HepG2 (cell line): ENCODE data around the gene ACSF3. TPM values are rescaled to one million over a fixed set of nuclear protein-coding genes. Genes with fewer than 3 reads are reported as not detected.
A peak's percentile ranks its signal among the peaks of the same experiment; 100 is the strongest.

Source experiments
- CBFB ChIP-seq: sonication (generic); formaldehyde crosslinking; IDR thresholded peaks from 2 replicates; pipeline ENCODE4 v1.4.0; 2020; ENCODE audit warnings: missing genetic modification reagents
- EP300 ChIP-seq, 3 experiments: sonication (generic) in 1 of 3; formaldehyde crosslinking in 1 of 3; IDR thresholded peaks; 2 replicates each; pipeline versions ENCODE4 v1.5.1 to v1.6.1; 2011 to 2020; ENCODE audit warnings: low read depth in 2 of 3, low read length in 2 of 3, borderline replicate concordance in 1 of 3, improper control_type of control experiment in 1 of 3, mild to moderate bottlenecking in 1 of 3, missing genetic modification reagents in 1 of 3, moderate library complexity in 1 of 3
- POLR2AphosphoS2 ChIP-seq: IDR thresholded peaks from 2 replicates; pipeline ENCODE4 v1.6.1; 2011; ENCODE audit warnings: low read depth, low read length, improper control_type of control experiment
- SMAD1 ChIP-seq: sonication (generic); formaldehyde crosslinking; IDR thresholded peaks from 2 replicates; pipeline ENCODE4 v1.4.0; 2020; ENCODE audit warnings: missing genetic modification reagents, low read depth, mild to moderate bottlenecking, borderline replicate concordance
- SP4 ChIP-seq: sonication (generic); formaldehyde crosslinking; IDR thresholded peaks from 2 replicates; pipeline ENCODE4 v1.8.1; 2023; ENCODE audit warnings: mild to moderate bottlenecking, missing genetic modification reagents
- TFDP2 ChIP-seq: sonication (generic); formaldehyde crosslinking; IDR thresholded peaks from 2 replicates; pipeline ENCODE4 v1.4.0; 2020; ENCODE audit warnings: missing genetic modification reagents
- WIZ ChIP-seq: sonication (generic); formaldehyde crosslinking; IDR thresholded peaks from 2 replicates; pipeline ENCODE4 v1.5.1; 2020; ENCODE audit warnings: mild to moderate bottlenecking, missing genetic modification reagents
- ZFY ChIP-seq: sonication (generic); formaldehyde crosslinking; IDR thresholded peaks from 2 replicates; pipeline ENCODE4 v1.4.0; 2020; ENCODE audit warnings: missing genetic modification reagents
- ZNF225 ChIP-seq: sonication (generic); formaldehyde crosslinking; IDR thresholded peaks from 2 replicates; pipeline ENCODE4 v1.4.0; 2020; ENCODE audit warnings: mild to moderate bottlenecking, missing genetic modification reagents
- ZNF451 ChIP-seq: sonication (generic); formaldehyde crosslinking; IDR thresholded peaks from 2 replicates; pipeline ENCODE4 v1.5.0; 2020; ENCODE audit warnings: mild to moderate bottlenecking, missing genetic modification reagents
- ZNF883 ChIP-seq: sonication (generic); formaldehyde crosslinking; IDR thresholded peaks from 2 replicates; pipeline ENCODE4 v1.5.1; 2020; ENCODE audit warnings: mild to moderate bottlenecking, missing genetic modification reagents; ENCODE audit errors: not compliant biosample characterization
- polyA plus RNA-seq, 8 experiments: library from polyadenylated mRNA; depleted of rRNA in 3 of 8; stranded (reverse) in 7 of 8; unstranded in 1 of 8; fragments of >200 nt; fragmentation: Illumina TruSeq in 4 of 8; extraction: Trizol in 4 of 8; gene quantifications; 2 replicates each; pipeline versions ENCODE4 v1.2.1 to v1.2.3, GENCODE V29; 2011 to 2016; ENCODE audit warnings: low read depth in 4 of 8, missing spikeins in 1 of 8, mixed read lengths in 1 of 8; ENCODE audit not compliant: insufficient read depth in 1 of 8
- total RNA-seq, 5 experiments: library from RNA; depleted of rRNA; stranded (reverse); fragments of >200 nt; fragmentation: Illumina TruSeq; extraction: Trizol; gene quantifications; 2 replicates each; pipeline ENCODE4 v1.2.3, GENCODE V29; 2016; ENCODE audit warnings: low read depth in 1 of 5
- TF ChIP-seq, protein P1 (sequence below): sonication (generic); formaldehyde crosslinking; IDR thresholded peaks from 2 replicates; pipeline ENCODE4 v1.4.0; 2020; ENCODE audit warnings: missing genetic modification reagents, mild to moderate bottlenecking, borderline replicate concordance
- TF ChIP-seq, protein P2 (sequence below): sonication (generic); formaldehyde crosslinking; IDR thresholded peaks from 2 replicates; pipeline ENCODE4 v1.5.1; 2020; ENCODE audit warnings: missing genetic modification reagents, mild to moderate bottlenecking, borderline replicate concordance
- TF ChIP-seq, protein P3 (sequence below): sonication (generic); formaldehyde crosslinking; IDR thresholded peaks from 2 replicates; pipeline ENCODE4 v1.5.1; 2020; ENCODE audit warnings: mild to moderate bottlenecking, moderate library complexity, missing genetic modification reagents
- TF ChIP-seq, protein P4 (sequence below): sonication (generic); formaldehyde crosslinking; IDR thresholded peaks from 2 replicates; pipeline ENCODE4 v1.8.0; 2022; ENCODE audit warnings: mild to moderate bottlenecking, missing genetic modification reagents; ENCODE audit not compliant: insufficient replicate concordance
- TF ChIP-seq, protein P5 (sequence below): sonication (generic); formaldehyde crosslinking; IDR thresholded peaks from 2 replicates; pipeline ENCODE4 v1.9.0; 2022; ENCODE audit warnings: missing genetic modification reagents, mild to moderate bottlenecking, borderline replicate concordance

ACSF3 gene
- total and polyA plus RNA-seq, 2 of the 13 experiments (the other 11 are each of a cell fraction or from before 2014, with no cell fraction given), result 14.9 to 30.6 TPM

DNA sequence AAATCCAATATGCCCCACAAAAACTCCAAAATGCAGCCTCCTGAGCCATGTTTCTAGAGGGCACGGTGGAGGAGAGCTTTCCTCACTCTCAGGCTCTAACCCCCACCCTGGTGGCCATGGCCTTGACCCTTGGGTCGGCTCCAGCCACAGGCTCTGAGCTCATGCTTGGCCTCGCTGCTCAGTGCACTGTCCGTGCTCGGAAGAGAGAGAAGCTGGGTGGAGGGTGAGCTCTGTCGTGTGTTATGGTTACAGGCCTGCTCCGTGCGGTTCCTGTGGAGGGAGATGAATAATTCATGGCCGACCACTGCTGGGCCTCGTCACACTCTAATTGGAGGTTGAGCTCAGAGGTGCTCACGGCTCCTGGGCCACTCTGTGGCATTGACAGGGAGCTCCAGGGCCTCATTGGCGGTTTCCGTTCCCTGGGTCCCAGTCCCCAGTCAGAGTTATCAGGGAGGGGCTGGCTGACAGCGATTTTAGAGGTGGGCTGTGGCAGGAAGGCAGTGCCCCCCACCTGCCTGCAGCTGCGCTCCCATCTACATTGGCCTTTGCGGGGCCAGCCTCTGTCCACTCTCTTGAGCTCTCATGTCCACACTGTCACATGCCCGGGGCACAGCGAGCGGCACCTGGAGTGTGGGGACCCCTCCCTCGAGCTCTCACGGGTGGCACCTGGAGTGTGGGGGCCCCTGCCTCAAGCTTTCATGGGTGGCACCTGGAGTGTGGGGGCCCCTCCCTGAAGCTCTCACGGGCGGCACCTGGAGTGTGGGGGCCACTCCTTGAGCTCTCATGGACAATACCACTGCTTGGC lies 24.9 kb downstream of the ACSF3 start (continued):
- TF ChIP-seq EP300 (IDR thresholded peaks at IDR 0.05; ENCODE audit: low read depth in 2 of 2, low read length in 2 of 2) (0 out of 4 replicates have a peak, but pooled peaks of 1 of the 2 experiments have one; percentile 13), EP300 (CRISPR knock-in tag; IDR thresholded peaks at IDR 0.05; ENCODE audit: borderline replicate concordance) (no peak), SP4 (CRISPR knock-in tag) (peak; percentile 55; the same call in 1 of the 2 replicates), POLR2AphosphoS2 (no peak), ZNF883 (CRISPR knock-in tag) (no peak), ZNF225 (no peak), ZFY (CRISPR knock-in tag) (peak; percentile 34; the same call in 1 of the 2 replicates), TFDP2 (peak; percentile 57; the same call in 1 of the 2 replicates), CBFB (peak; percentile 77), WIZ (CRISPR knock-in tag) (no peak), SMAD1 (CRISPR knock-in tag) (no peak), ZNF451 (CRISPR knock-in tag) (0 out of 2 replicates have a peak, but pooled peaks have one; percentile 62)
- TF ChIP-seq, protein P1, sequence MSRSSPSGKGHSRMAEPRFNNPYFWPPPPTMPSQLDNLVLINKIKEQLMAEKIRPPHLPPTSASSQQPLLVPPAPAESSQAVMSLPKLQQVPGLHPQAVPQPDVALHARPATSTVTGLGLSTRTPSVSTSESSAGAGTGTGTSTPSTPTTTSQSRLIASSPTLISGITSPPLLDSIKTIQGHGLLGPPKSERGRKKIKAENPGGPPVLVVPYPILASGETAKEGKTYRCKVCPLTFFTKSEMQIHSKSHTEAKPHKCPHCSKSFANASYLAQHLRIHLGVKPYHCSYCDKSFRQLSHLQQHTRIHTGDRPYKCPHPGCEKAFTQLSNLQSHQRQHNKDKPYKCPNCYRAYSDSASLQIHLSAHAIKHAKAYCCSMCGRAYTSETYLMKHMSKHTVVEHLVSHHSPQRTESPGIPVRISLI (CRISPR knock-in tag), result no peak
- TF ChIP-seq, protein P2, sequence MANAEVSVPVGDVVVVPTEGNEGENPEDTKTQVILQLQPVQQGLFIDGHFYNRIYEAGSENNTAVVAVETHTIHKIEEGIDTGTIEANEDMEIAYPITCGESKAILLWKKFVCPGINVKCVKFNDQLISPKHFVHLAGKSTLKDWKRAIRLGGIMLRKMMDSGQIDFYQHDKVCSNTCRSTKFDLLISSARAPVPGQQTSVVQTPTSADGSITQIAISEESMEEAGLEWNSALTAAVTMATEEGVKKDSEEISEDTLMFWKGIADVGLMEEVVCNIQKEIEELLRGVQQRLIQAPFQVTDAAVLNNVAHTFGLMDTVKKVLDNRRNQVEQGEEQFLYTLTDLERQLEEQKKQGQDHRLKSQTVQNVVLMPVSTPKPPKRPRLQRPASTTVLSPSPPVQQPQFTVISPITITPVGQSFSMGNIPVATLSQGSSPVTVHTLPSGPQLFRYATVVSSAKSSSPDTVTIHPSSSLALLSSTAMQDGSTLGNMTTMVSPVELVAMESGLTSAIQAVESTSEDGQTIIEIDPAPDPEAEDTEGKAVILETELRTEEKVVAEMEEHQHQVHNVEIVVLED (CRISPR knock-in tag), result peak; percentile 25; the same call in 1 of the 2 replicates
- TF ChIP-seq, protein P3, sequence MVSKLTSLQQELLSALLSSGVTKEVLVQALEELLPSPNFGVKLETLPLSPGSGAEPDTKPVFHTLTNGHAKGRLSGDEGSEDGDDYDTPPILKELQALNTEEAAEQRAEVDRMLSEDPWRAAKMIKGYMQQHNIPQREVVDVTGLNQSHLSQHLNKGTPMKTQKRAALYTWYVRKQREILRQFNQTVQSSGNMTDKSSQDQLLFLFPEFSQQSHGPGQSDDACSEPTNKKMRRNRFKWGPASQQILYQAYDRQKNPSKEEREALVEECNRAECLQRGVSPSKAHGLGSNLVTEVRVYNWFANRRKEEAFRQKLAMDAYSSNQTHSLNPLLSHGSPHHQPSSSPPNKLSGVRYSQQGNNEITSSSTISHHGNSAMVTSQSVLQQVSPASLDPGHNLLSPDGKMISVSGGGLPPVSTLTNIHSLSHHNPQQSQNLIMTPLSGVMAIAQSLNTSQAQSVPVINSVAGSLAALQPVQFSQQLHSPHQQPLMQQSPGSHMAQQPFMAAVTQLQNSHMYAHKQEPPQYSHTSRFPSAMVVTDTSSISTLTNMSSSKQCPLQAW (CRISPR knock-in tag), result peak; percentile 62; the same call in 1 of the 2 replicates
- TF ChIP-seq, protein P4, sequence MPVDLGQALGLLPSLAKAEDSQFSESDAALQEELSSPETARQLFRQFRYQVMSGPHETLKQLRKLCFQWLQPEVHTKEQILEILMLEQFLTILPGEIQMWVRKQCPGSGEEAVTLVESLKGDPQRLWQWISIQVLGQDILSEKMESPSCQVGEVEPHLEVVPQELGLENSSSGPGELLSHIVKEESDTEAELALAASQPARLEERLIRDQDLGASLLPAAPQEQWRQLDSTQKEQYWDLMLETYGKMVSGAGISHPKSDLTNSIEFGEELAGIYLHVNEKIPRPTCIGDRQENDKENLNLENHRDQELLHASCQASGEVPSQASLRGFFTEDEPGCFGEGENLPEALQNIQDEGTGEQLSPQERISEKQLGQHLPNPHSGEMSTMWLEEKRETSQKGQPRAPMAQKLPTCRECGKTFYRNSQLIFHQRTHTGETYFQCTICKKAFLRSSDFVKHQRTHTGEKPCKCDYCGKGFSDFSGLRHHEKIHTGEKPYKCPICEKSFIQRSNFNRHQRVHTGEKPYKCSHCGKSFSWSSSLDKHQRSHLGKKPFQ (CRISPR knock-in tag), result peak; percentile 47
- TF ChIP-seq, protein P5, sequence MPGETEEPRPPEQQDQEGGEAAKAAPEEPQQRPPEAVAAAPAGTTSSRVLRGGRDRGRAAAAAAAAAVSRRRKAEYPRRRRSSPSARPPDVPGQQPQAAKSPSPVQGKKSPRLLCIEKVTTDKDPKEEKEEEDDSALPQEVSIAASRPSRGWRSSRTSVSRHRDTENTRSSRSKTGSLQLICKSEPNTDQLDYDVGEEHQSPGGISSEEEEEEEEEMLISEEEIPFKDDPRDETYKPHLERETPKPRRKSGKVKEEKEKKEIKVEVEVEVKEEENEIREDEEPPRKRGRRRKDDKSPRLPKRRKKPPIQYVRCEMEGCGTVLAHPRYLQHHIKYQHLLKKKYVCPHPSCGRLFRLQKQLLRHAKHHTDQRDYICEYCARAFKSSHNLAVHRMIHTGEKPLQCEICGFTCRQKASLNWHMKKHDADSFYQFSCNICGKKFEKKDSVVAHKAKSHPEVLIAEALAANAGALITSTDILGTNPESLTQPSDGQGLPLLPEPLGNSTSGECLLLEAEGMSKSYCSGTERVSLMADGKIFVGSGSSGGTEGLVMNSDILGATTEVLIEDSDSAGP (CRISPR knock-in tag), result peak; percentile 48; the same call in 1 of the 2 replicates
